ENCODE measurements around the gene LRRC47. TPM values are rescaled to one million over a fixed set of nuclear protein-coding genes. Genes with fewer than 3 reads are reported as not detected.
"Not testable (repeated sequence)": the region's sequence is repeated elsewhere in the genome, so short reads cannot be mapped to it uniquely, and the experiment has no call there.

Gene LRRC47
- polyA plus RNA-seq, 1 experiment, result 37.1 TPM

DNA sequence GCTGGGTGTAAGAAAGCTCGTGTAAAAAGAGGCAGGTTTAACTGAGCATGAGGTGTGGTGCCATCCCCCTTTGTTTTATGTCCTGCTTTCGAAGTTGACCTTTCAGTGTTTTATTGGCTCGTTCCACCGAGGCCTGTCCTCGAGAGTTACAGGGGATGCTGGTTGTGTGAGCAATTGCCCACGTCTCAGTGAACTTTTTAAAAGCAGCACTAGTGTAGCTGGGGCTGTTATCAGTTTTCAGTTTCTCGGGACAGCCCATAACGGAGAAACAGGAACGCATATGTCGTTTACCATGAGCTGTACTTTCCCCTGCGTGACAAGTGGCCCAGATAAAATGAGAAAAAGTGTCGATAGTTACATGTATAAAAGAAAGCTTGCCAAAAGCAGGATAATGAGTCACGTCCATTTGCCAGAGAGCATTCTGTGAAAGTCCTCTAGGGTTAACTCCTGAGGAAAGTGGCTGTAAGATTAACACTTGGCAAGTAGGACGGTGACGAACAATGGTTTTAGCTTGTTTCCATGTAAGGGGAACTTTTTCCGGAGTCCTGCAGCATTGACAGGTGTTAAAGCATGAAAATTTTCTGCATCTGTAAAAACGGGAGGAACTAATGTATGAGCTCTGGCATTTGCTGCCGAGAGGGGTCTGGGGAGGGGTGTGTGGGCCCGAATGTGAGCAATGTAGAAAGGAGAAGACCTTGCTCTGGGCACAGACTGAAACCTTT is 7.8 kb upstream of the LRRC47 start:
- TF ChIP-seq CTCF (IDR thresholded peaks at IDR 0.05; ENCODE audit: low read depth, low read length), result no peak
- CTCF ChIA-PET, result interaction anchor here (0.7 to 1.2 kb wide), 2 partner anchors 19 to 80 kb away, joined by 3 read pairs; no protein-coding TSS in a partner anchor
- POLR2A ChIA-PET, result no interaction called here
- Histone ChIP-seq H3K4me3 (ENCODE audit: low read depth, low read length) (no peak overlapping the region), H3K27me3 (ENCODE audit: control insufficient read depth, insufficient read depth, low read length) (peaks cover 2% of the 10 kb centered on the region), H3K9me3 (ENCODE audit: control insufficient read depth, insufficient read depth, low read length) (peaks cover 12% of the 10 kb centered on the region), H3K27ac (ENCODE audit: low read depth, low read length) (no peak overlapping the region)
- no peak for DNase-seq (ENCODE audit: low read depth, low spot score)

GRCh38 chr1:3800795-3801194 is 4.5 kb upstream of the LRRC47 start:
- H3K9me3 ChIP-seq (ENCODE audit: control insufficient read depth, insufficient read depth, low read length); POLR2A ChIA-PET; H3K27ac ChIP-seq (ENCODE audit: low read depth, low read length); H3K4me3 ChIP-seq (ENCODE audit: low read depth, low read length); DNase-seq (ENCODE audit: low read depth, low spot score); H3K27me3 ChIP-seq (ENCODE audit: control insufficient read depth, insufficient read depth, low read length): not testable (repeated sequence)
- CTCF ChIA-PET, result interaction anchor here (1.1 kb wide), 1 partner anchor 33 kb away, joined by 3 read pairs; no protein-coding TSS in a partner anchor

DNA sequence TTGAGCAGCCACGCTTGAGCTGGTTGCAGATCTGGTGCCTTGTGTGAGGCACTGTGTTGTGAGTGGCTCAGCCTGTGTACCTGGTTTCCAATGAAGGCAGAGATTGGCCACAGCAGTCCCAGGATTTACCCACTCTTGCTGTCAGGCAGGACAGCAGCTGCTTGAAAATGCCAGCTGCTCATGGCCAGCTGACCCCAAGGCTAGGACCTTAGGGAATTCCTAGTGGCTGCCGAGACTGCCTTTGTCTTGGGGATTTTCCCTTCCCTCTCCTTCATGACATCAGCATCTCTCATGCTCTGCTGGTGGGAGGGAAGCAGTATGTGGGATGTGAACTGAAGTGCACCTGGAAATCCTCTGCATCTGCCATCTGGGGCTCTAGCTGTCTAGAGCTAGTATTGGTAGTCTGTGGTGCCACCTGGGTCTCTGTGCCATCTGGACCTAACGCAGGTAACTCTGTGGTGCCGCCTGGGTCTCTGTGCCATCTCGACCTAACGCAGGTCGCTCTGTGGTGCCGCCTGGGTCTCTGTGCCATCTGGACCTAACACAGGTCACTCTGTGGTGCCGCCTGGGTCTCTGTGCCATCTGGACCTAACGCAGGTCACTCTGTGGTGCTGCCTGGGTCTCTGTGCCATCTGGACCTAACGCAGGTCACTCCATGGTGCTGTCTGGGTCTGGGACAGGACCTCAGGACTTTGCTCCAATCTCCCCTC is 3.8 kb upstream of the LRRC47 start:
- no peak overlapping the region for H3K27ac ChIP-seq (ENCODE audit: low read depth, low read length)
- no peak for TF ChIP-seq CTCF (IDR thresholded peaks at IDR 0.05; ENCODE audit: low read depth, low read length)
- H3K4me3 ChIP-seq (ENCODE audit: low read depth, low read length), result no peak overlapping the region
- POLR2A ChIA-PET, result no interaction called here
- no peaks in the 10 kb centered on the region for H3K9me3 ChIP-seq (ENCODE audit: control insufficient read depth, insufficient read depth, low read length)
- CTCF ChIA-PET, result no interaction called here
- DNase-seq (ENCODE audit: low read depth, low spot score), result no peak
- peaks cover 2% of the 10 kb centered on the region for H3K27me3 ChIP-seq (ENCODE audit: control insufficient read depth, insufficient read depth, low read length)

GRCh38 chr1:3795453-3796214 is 664 bp downstream of the LRRC47 start:
- peak overlapping the region; percentile 87 for H3K4me3 ChIP-seq (ENCODE audit: low read depth, low read length)
- no peak for TF ChIP-seq CTCF (IDR thresholded peaks at IDR 0.05; ENCODE audit: low read depth, low read length)
- POLR2A ChIA-PET, result interaction anchor here (0.6 to 1.3 kb wide), 3 partner anchors 20 to 71 kb away, joined by 3 read pairs; no protein-coding TSS in a partner anchor
- DNase-seq (ENCODE audit: low read depth, low spot score), result no peak
- H3K27me3 ChIP-seq (ENCODE audit: control insufficient read depth, insufficient read depth, low read length), result no peaks in the 10 kb centered on the region
- no peak overlapping the region for H3K27ac ChIP-seq (ENCODE audit: low read depth, low read length)
- no peaks in the 10 kb centered on the region for H3K9me3 ChIP-seq (ENCODE audit: control insufficient read depth, insufficient read depth, low read length)
- CTCF ChIA-PET, result interaction anchor here (1.2 to 1.5 kb wide), 3 partner anchors 71 to 343 kb away, joined by 3 to 5 read pairs (median 4); no protein-coding TSS in a partner anchor

- POLR2A ChIA-PET, result no interaction called here
- no peaks in the 10 kb centered on the region for H3K27me3 ChIP-seq (ENCODE audit: control insufficient read depth, insufficient read depth, low read length)
- CTCF ChIA-PET, result no interaction called here
- TF ChIP-seq CTCF (IDR thresholded peaks at IDR 0.05; ENCODE audit: low read depth, low read length), result no peak
- no peaks in the 10 kb centered on the region for H3K9me3 ChIP-seq (ENCODE audit: control insufficient read depth, insufficient read depth, low read length)
- H3K27ac ChIP-seq (ENCODE audit: low read depth, low read length), result no peak overlapping the region
- H3K4me3 ChIP-seq (ENCODE audit: low read depth, low read length), result no peak overlapping the region
- DNase-seq (ENCODE audit: low read depth, low spot score), result no peak
These were observed 5.3 kb downstream of the LRRC47 start for GRCh38 chr1:3790952-3791351.

Data from AG04450 (cell line).